ENCODE results near the gene GBP3.

DNA sequence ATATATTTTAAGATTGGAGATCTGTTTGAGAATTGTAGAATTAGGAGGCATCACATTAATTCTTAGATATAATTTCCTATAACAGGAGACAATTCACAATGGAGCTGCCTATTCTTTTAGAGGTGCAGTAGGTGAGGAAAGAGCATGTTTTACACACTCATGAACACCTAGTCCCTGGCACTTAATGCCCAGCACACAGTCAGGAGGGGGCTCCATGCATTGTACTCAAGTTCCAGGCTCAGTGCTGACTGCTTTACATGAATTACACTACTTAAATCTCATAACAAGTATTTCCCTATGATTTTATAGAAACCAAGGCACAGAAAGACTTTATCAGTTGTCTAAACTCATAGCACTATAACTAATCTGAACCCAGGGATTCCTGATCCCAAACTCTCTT, 360 bp upstream of the GBP3 start:
- TF ChIP-seq, protein P1, sequence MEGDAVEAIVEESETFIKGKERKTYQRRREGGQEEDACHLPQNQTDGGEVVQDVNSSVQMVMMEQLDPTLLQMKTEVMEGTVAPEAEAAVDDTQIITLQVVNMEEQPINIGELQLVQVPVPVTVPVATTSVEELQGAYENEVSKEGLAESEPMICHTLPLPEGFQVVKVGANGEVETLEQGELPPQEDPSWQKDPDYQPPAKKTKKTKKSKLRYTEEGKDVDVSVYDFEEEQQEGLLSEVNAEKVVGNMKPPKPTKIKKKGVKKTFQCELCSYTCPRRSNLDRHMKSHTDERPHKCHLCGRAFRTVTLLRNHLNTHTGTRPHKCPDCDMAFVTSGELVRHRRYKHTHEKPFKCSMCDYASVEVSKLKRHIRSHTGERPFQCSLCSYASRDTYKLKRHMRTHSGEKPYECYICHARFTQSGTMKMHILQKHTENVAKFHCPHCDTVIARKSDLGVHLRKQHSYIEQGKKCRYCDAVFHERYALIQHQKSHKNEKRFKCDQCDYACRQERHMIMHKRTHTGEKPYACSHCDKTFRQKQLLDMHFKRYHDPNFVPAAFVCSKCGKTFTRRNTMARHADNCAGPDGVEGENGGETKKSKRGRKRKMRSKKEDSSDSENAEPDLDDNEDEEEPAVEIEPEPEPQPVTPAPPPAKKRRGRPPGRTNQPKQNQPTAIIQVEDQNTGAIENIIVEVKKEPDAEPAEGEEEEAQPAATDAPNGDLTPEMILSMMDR (conservative IDR thresholded peaks at IDR 0.05; ENCODE audit: low read depth, low read length) = no peak
- TF ChIP-seq EZH2 (IDR thresholded peaks at IDR 0.05; ENCODE audit: borderline replicate concordance, low read depth, low read length, poor library complexity, severe bottlenecking) = no peak
